Body of pancreas (tissue), 4 donors: ENCODE results near the gene DUSP11.
"Not testable (repeated sequence)": the region's sequence is repeated elsewhere in the genome, so short reads cannot be mapped to it uniquely, and the experiment has no call there.

ENCODE experiments used
- POLR2A ChIP-seq, 3 donors: fragments of 450-650 bp; IDR thresholded peaks; one replicate each; pipeline ENCODE4 v1.6.1; 2016; ENCODE audit warnings: antibody characterized with exemption in 3 of 3, mild to moderate bottlenecking in 2 of 3
- TF ChIP-seq, protein P1 (sequence below), 7 experiments: fragments of 450-650 bp in 4 of 7; fragments of 200-600 bp in 3 of 7; sonication (generic) in 3 of 7; IDR thresholded peaks; one replicate each; pipeline ENCODE4 v1.5.1; 2016 to 2019; ENCODE audit warnings: antibody characterized with exemption in 7 of 7

- TF ChIP-seq, protein P1, sequence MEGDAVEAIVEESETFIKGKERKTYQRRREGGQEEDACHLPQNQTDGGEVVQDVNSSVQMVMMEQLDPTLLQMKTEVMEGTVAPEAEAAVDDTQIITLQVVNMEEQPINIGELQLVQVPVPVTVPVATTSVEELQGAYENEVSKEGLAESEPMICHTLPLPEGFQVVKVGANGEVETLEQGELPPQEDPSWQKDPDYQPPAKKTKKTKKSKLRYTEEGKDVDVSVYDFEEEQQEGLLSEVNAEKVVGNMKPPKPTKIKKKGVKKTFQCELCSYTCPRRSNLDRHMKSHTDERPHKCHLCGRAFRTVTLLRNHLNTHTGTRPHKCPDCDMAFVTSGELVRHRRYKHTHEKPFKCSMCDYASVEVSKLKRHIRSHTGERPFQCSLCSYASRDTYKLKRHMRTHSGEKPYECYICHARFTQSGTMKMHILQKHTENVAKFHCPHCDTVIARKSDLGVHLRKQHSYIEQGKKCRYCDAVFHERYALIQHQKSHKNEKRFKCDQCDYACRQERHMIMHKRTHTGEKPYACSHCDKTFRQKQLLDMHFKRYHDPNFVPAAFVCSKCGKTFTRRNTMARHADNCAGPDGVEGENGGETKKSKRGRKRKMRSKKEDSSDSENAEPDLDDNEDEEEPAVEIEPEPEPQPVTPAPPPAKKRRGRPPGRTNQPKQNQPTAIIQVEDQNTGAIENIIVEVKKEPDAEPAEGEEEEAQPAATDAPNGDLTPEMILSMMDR (IDR thresholded peaks at IDR 0.05): not testable (repeated sequence)
- not testable (repeated sequence) for TF ChIP-seq POLR2A (IDR thresholded peaks at IDR 0.05)
These were observed 25.6 kb downstream of the DUSP11 start for GRCh38 chr2:73754332-73754731.
